Left kidney (tissue), 2 donors: Measurements from ENCODE around the gene ARHGEF4. TPM values are rescaled to one million over a fixed set of nuclear protein-coding genes. Genes with fewer than 3 reads are reported as not detected.
"Not testable (repeated sequence)": the region's sequence is repeated elsewhere in the genome, so short reads cannot be mapped to it uniquely, and the experiment has no call there.

Experiments
- DNase-seq: peaks from one replicate; pipeline ENCODE4 v3.0.0-alpha.2; 2013
- polyA plus RNA-seq: library from polyadenylated mRNA; unstranded; fragments of 120-200 nt; gene quantifications from one replicate; pipeline ENCODE4 v1.2.1, GENCODE V29; 2013; ENCODE audit not compliant: insufficient read length

Gene ARHGEF4
- polyA plus RNA-seq, 1 donor, result 6.6 TPM

- no peak for DNase-seq
Observed at GRCh38 chr2:130883496-130883895, 46.8 kb downstream of the ARHGEF4 start.

- no peak for DNase-seq
Observed at GRCh38 chr2:130884013-130884412, 47.3 kb downstream of the ARHGEF4 start.

DNA sequence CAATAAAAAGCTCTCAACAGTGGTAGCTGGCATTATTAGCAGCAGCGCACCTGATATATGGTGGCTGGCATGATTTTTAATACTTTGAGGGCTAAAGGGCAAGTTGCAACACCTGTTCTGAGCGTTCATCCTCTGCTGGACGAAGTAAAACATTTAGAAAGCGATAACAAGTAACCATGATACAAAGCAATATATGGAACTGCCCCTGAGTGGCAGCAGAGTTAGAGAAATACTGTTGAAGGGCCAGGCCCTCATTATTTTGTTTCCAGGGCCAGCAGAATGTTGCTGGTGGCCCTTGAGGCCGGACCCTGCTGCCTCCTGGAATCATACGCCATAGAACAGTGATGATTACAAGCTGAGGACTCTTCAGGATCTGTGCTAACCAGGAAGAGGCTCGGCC lies 47.8 kb downstream of the ARHGEF4 start:
- DNase-seq, result no peak

- no peak for DNase-seq
Observed at GRCh38 chr2:130887643-130888042, 50.9 kb downstream of the ARHGEF4 start.

DNA sequence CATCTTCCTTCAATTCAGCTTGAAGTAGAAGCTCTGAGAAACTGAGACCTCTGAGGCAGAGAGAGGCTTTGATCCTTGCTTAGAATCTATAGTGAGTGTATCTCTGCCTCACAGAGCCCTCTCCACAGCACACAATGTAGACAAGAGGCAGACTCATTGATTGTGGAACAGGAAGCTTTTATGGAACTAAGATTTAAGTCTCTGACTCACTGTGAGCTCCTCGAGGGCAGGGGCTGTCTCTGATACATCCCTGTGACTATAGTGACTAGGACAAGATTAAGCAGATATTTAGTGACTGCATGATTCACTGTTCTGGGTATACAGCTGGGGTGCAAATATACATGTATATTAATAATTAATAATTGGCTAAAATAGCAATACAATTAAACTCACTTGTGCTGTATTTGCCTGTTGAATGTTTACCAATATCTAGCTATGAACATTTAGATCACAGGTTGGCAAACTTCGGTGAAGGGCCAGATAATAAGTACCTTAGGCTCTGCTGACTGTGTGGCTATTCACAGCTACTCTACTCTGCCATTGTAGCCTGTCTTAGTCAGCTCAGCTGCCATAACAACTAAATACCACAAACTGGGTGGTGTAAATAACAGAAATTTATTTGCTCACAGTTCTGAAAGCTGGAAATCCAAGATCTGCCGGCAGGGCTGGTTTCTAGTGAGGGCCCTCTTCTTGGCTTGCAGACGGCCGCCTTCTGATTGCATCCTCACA lies 54.4 kb downstream of the ARHGEF4 start:
- DNase-seq, result no peak

- no peak for DNase-seq
Observed at GRCh38 chr2:130891966-130892365, 55.3 kb downstream of the ARHGEF4 start.

- no peak for DNase-seq
Observed at GRCh38 chr2:130892793-130893785, 56.4 kb downstream of the ARHGEF4 start.

DNA sequence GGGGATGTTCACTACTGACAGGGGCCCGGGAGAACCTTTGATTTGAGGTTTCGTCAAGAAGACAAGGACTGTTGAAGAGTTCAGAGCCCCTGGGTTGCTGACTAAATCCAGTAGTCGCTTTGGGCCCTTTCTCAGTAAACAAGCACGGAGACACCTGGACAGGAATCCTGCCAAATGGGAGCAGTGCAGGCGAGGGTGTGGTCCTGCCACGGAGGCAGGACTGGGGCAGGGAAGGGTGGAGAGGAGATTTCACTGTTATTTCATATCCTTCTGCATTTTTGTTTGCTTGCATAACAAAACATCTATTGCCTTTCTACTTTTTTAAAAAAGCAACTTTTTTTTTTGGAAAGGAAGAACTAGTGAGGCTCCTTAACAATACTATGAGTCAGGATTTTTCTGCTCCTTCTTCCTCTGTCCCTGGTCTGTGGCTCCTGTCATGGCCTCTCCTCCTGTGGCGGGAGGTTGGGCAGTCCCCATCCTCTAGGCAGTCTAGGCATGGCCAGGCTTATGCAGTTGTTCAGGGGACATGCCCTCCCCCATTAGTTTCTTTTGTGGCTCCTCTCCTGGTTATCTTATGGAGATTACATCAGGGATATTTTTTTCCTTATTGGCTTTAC lies 57.7 kb downstream of the ARHGEF4 start:
- no peak for DNase-seq

DNA sequence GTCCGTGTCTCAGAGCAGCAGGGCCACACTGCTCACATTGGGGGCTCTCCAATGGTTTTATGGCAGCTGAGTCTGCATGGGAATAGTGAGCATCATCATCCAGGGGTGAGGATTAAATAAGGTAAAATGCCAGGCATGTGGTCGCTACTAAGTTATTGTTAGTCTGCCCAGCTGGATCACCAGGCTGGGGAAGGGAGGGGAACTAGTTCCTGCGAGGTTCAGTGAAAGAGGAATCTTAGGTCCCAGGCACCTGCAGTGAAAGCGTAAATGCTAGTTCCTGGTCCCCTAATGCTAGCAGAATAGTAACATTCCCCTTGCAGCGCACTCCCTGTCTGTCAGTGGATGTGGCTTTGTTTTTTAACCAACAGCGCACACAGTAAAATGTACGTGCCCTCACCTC lies 60.1 kb downstream of the ARHGEF4 start:
- DNase-seq, result no peak

DNA sequence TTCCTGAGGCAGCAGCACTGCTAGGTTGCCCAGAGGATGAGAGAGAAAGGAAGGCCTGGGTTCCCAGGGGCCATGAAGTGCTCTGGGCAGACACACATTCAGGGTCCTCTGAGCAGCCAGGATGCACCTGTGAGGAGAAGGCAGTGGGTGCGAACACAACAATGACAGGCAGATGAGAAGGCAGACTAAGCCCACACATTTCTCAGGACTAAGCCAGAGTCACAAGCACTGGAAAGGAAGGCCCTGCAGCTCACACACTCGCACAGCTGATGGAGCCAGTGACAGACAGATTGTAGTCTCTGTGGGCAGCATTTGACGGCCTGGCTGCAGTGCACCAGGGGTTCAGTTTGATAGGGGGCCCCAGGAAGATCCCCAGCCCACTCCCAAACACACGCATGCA lies 61.8 kb downstream of the ARHGEF4 start:
- DNase-seq, result no peak

DNA sequence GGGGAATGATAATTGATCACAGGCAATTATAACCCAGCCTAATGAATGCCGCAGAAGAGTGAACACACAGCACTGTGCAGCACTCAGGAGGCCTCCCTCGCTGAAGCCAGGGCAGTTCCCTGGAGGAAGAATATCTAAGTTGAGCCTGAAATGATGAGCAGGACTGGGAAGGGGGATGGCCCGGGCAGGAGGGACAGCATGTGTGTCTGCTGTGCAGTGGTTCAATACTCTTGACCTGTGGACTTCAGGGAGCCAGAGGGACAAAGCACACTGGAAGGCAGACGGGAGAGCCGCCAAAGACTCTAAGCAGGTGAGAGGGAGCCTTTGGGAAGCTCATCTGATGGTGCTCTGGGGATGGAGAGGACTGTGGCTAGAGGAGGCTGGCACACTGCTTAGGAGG lies 62.6 kb downstream of the ARHGEF4 start:
- no peak for DNase-seq

GRCh38 chr2:130901061-130901460 lies 64.3 kb downstream of the ARHGEF4 start:
- no peak for DNase-seq

DNA sequence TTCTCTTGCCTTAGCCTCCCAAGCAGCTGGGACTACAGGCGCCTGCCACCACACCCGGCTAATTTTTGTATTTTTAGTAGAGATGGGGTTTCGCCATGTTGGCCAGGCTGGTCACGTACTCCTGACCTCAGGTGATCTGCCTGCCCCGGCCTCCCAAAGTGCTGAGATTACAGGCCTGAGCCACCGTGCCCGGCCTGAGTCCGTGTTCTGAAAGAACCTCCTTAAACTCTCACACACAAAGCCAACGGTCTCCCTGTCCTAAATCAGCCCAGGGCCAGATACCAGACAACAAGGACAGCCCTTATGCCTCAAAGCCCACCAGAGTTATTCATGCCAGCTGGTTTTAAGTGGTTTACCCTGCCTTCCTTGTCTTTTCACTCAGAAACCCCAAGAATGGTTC lies 64.9 kb downstream of the ARHGEF4 start:
- not testable (repeated sequence) for DNase-seq

- no peak for DNase-seq
Observed at GRCh38 chr2:130908832-130909231, 72.1 kb downstream of the ARHGEF4 start.

- DNase-seq, result no peak
Observed at GRCh38 chr2:130910931-130911330, 74.2 kb downstream of the ARHGEF4 start.

- no peak for DNase-seq
Observed at GRCh38 chr2:130911482-130911881, 74.8 kb downstream of the ARHGEF4 start.

- no peak for DNase-seq
Observed at GRCh38 chr2:130911996-130912395, 75.3 kb downstream of the ARHGEF4 start.

- no peak for DNase-seq
Observed at GRCh38 chr2:130912471-130912870, 75.8 kb downstream of the ARHGEF4 start.

DNA sequence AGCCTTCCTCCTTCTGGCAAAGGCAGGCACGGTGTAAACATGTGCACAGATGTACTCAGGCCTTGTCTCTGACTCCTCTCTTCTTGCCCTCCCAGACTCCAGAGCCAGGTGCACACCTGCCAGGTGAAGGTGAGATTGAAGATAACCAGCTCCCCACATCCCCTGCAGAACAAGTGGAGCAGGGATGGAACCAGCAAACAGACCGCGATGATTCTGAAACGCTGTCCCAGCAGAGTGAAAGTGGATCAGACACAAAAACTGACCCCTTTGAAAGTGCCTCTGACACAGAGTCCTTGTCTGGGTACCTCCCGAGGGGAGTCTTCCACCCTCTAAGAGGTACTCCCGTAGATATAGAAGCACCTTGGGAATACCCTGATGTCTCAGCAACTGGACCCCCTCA lies 77.2 kb downstream of the ARHGEF4 start:
- no peak for DNase-seq

- no peak for DNase-seq
Observed at GRCh38 chr2:130915149-130915548, 78.4 kb downstream of the ARHGEF4 start.

DNA sequence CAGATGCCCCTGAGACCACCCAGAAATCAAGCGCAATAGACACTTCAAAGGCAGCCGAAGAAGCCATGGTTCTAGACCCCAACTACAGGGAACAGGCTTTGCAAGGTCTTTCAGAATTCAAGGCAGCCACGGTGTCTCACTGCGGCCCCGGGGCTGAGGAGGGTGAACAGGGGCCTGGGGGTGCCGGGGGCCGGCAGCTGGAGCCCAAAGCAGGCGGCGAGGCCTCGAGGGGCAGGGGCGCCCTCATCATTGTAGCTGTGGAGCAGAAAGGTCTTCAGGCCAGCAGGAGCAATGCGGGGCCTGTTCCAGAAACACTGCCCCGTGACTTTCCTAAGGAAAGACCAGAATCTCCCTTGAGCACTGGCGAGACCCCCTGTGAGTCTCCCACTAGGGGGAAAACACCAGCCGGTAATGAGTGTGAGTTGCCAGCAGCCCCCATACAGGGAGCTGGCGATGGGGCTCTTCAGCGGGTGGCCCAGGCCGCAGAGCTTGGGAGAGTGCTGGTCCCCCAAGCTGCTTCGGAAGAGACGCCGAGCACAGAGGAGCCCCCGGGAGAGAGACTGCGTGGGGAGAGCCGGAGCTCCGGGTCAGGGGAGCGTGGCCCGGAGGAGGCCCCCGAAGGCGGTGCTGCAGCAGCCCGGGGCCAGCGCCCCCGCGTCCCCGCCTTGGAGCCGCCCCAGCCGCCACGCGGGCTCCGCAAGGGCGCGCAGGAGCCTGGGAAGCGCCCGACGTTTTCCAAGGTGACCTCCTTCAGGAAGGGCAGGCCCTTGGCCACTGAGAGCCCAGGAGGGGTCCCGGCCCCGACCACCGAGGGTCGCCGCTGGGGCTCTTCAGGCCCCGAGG lies 79.1 kb downstream of the ARHGEF4 start:
- DNase-seq, result no peak

GRCh38 chr2:130916438-130916705 lies 79.7 kb downstream of the ARHGEF4 start:
- no peak for DNase-seq
